Esophagus muscularis mucosa (tissue), 4 donors: Measurements from ENCODE around the gene ATG9A. TPM values are rescaled to one million over a fixed set of nuclear protein-coding genes. Genes with fewer than 3 reads are reported as not detected.

ENCODE experiments used
- DNase-seq: peaks from one replicate; pipeline ENCODE4 v3.0.0-alpha.2; 2017; ENCODE audit errors: extremely low spot score
- H3K27ac ChIP-seq, 4 donors: fragments of 200-600 bp; sonication (generic); replicated peaks in 1 of 4; 1 replicate in 3 of 4; 2 replicates in 1 of 4; pipeline ENCODE4 v1.5.1; 2016 to 2019; ENCODE audit warnings: mild to moderate bottlenecking in 1 of 4
- H3K27me3 ChIP-seq, 4 donors: fragments of 200-600 bp; sonication (generic); one replicate each; pipeline versions ENCODE4 v1.5.1 to v1.6.0; 2016 to 2019
- H3K36me3 ChIP-seq, 4 donors: fragments of 200-600 bp; sonication (generic); one replicate each; pipeline ENCODE4 v1.5.1; 2016 to 2019
- H3K4me1 ChIP-seq, 4 donors: fragments of 200-600 bp; sonication (generic); one replicate each; pipeline ENCODE4 v1.5.1; 2016 to 2019
- H3K4me3 ChIP-seq, 4 donors: fragments of 200-600 bp; sonication (generic); 1 replicate in 2 of 4; 2 replicates in 2 of 4; pipeline ENCODE4 v1.5.1; 2016 to 2019; ENCODE audit warnings: mild to moderate bottlenecking in 4 of 4, moderate library complexity in 1 of 4
- H3K9me3 ChIP-seq, 4 donors: fragments of 200-600 bp; sonication (generic); 1 replicate in 3 of 4; 2 replicates in 1 of 4; pipeline ENCODE4 v1.5.1; 2016 to 2019
- EP300 ChIP-seq: sonication (generic); formaldehyde crosslinking; IDR thresholded peaks from one replicate; pipeline ENCODE4 v1.6.1; 2017; ENCODE audit warnings: antibody characterized with exemption
- POLR2A ChIP-seq: fragments of 450-650 bp; IDR thresholded peaks from one replicate; pipeline ENCODE4 v1.6.1; 2017; ENCODE audit warnings: antibody characterized with exemption, moderate library complexity, mild to moderate bottlenecking, low read depth
- POLR2AphosphoS5 ChIP-seq, 2 donors: sonication (generic); formaldehyde crosslinking; IDR thresholded peaks; one replicate each; pipeline ENCODE4 v1.6.1; 2017; ENCODE audit warnings: antibody characterized with exemption in 2 of 2
- WGBS: methylation state at CpG from one replicate; pipeline ENCODE4 v1.1.5; 2018; 5-methylcytosine and 5-hydroxymethylcytosine counted together
- intact Hi-C: fragments of 100-400 bp; cut with DNase I; formaldehyde crosslinking; loops from one replicate; pipeline ENCODE4 v1.15.1; 2023
- total RNA-seq, 4 donors: library from RNA; depleted of rRNA; stranded (reverse); fragments of >200 nt; gene quantifications; one replicate each; pipeline versions ENCODE4 v1.1.0 to v1.2.1, GENCODE V29; 2016
- TF ChIP-seq, protein P1 (sequence below), 3 experiments: fragments of 200-600 bp in 2 of 3; fragments of 450-650 bp in 1 of 3; sonication (generic) in 2 of 3; IDR thresholded peaks; one replicate each; pipeline ENCODE4 v1.5.1; 2017 to 2019; ENCODE audit warnings: antibody characterized with exemption in 3 of 3, mild to moderate bottlenecking in 2 of 3, moderate library complexity in 1 of 3

ATG9A gene
- total RNA-seq, 4 donors from 2014 or later = 41.5 to 75.3 (median 56.2) TPM

DNA sequence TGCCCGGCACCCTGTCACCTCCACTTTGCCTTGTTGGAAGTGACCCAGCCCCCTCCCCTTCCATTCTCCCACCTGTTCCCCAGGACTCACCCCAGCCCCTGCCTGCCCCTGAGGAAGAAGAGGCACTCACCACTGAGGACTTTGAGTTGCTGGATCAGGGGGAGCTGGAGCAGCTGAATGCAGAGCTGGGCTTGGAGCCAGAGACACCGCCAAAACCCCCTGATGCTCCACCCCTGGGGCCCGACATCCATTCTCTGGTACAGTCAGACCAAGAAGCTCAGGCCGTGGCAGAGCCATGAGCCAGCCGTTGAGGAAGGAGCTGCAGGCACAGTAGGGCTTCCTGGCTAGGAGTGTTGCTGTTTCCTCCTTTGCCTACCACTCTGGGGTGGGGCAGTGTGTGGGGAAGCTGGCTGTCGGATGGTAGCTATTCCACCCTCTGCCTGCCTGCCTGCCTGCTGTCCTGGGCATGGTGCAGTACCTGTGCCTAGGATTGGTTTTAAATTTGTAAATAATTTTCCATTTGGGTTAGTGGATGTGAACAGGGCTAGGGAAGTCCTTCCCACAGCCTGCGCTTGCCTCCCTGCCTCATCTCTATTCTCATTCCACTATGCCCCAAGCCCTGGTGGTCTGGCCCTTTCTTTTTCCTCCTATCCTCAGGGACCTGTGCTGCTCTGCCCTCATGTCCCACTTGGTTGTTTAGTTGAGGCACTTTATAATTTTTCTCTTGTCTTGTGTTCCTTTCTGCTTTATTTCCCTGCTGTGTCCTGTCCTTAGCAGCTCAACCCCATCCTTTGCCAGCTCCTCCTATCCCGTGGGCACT lies 46.9 kb downstream of the ATG9A start:
- Histone ChIP-seq H3K36me3 (peaks cover 49 to 62% (median 54%) of the 10 kb centered on the region in 4 donors), H3K27me3 (no peaks in the 10 kb centered on the region), H3K9me3 (no peaks in the 10 kb centered on the region), H3K4me1 (peaks cover 12 to 27% (median 17%) of the 10 kb centered on the region in 4 donors), H3K27ac (no peak overlapping the region), H3K4me3 (no peak overlapping the region)
- WGBS = 67% methylated on average over 4 of the region's 8 CpGs
- TF ChIP-seq EP300 = no peak
- TF ChIP-seq POLR2A = no peak
- TF ChIP-seq POLR2AphosphoS5 (IDR thresholded peaks at IDR 0.05) = no peak
- TF ChIP-seq, protein P1, sequence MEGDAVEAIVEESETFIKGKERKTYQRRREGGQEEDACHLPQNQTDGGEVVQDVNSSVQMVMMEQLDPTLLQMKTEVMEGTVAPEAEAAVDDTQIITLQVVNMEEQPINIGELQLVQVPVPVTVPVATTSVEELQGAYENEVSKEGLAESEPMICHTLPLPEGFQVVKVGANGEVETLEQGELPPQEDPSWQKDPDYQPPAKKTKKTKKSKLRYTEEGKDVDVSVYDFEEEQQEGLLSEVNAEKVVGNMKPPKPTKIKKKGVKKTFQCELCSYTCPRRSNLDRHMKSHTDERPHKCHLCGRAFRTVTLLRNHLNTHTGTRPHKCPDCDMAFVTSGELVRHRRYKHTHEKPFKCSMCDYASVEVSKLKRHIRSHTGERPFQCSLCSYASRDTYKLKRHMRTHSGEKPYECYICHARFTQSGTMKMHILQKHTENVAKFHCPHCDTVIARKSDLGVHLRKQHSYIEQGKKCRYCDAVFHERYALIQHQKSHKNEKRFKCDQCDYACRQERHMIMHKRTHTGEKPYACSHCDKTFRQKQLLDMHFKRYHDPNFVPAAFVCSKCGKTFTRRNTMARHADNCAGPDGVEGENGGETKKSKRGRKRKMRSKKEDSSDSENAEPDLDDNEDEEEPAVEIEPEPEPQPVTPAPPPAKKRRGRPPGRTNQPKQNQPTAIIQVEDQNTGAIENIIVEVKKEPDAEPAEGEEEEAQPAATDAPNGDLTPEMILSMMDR (IDR thresholded peaks at IDR 0.05) = no peak
- intact Hi-C loops = no loop called here
- peak; percentile 64 for DNase-seq

DNA sequence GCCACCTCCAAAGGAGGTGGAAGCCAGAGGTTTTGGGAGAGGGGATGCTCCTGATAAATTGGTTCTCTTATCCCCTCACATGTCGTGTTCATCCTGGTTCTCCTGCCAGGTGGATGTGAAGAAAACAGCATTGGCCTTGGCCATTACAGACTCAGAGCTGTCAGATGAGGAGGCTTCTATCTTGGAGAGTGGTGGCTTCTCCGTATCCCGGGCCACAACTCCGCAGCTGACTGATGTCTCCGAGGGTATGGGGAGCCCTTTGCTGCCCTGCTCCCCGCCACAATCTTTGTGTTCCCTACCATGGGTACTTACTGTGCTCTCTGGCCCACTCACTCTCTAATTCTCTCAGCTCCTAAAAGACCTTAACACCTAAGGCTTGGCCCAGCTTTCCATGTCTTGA lies 47.9 kb downstream of the ATG9A start:
- no peaks in the 10 kb centered on the region for H3K27me3 ChIP-seq
- H3K4me3 ChIP-seq = no peak overlapping the region
- no peak overlapping the region for H3K27ac ChIP-seq
- 83% methylated on average over 6 of the region's 6 CpGs for WGBS
- H3K4me1 ChIP-seq = peaks cover 12 to 27% (median 17%) of the 10 kb centered on the region in 4 donors
- TF ChIP-seq POLR2A = no peak
- no peak for TF ChIP-seq EP300
- TF ChIP-seq, protein P1 (IDR thresholded peaks at IDR 0.05) = no peak
- no peak for TF ChIP-seq POLR2AphosphoS5 (IDR thresholded peaks at IDR 0.05)
- DNase-seq = peak; percentile 31
- intact Hi-C loops = no loop called here
- H3K9me3 ChIP-seq = no peaks in the 10 kb centered on the region
- peaks cover 49 to 62% (median 54%) of the 10 kb centered on the region in 4 donors for H3K36me3 ChIP-seq

DNA sequence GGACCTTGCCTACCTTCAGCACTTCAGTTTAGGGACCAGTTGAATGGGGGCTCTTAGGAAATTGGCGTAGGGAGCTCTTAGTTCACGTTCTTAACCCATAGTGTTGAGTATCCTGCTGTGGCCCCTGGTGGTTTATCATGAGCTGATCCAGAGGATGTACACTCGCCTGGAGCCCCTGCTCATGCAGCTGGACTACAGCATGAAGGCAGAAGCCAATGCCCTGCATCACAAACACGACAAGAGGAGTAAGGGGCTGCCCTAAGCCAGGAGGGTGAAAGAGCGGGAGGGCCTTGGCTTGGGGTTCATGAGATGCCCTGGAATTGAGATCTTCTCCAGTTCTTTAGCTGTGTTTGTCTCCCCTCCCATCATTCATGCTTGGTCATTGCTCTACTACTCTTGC lies 48.5 kb downstream of the ATG9A start:
- TF ChIP-seq POLR2AphosphoS5 (IDR thresholded peaks at IDR 0.05) = no peak
- no peak for TF ChIP-seq POLR2A
- TF ChIP-seq, protein P1 (IDR thresholded peaks at IDR 0.05) = no peak
- TF ChIP-seq EP300 = no peak
- intact Hi-C loops = no loop called here
- H3K9me3 ChIP-seq = no peaks in the 10 kb centered on the region
- H3K36me3 ChIP-seq = peaks cover 49 to 62% (median 54%) of the 10 kb centered on the region in 4 donors
- H3K4me1 ChIP-seq = peaks cover 12 to 31% (median 19%) of the 10 kb centered on the region in 4 donors
- peak; percentile 37 for DNase-seq
- H3K27ac ChIP-seq = no peak overlapping the region
- no peak overlapping the region for H3K4me3 ChIP-seq
- no peaks in the 10 kb centered on the region for H3K27me3 ChIP-seq
- WGBS = 91% methylated on average over 5 of the region's 5 CpGs

DNA sequence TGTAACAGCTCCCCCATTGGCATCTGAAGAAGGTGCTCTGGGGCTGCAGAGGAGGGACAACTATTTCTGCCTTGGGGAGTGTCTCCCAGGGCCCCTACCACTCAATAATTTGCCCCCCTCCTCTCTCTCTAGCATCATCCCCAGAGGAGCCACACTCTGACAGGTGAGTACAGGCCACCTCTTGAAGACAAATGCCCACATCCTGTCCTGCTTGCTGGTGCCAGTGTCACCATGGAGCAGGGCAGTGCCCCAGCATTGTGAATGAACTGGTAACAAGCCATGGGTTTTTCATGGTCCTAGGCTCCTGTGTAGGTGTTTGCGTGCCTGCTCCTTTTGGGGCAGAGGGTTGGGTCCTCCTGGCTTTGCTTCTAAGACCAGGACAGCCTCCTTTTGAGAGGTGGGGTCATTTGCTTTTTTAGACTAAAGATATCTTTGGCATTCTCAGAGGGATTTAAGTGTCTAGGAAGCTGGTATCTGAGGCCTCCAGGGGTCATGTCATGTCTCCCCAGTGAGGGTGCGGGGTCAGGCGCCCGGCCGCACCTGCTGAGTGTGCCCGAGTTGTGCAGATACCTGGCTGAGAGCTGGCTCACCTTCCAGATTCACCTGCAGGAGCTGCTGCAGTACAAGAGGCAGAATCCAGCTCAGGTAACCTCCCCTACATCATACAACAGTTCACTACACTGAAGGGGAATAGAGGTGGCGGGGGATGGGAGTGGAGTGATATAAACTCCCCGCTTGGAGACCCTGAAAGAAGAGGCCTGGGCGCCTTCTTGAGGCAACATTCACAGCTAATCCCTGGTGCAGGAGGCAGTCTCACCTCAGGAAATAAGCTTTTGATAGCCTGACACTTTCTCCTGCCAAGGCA lies 49.6 kb downstream of the ATG9A start:
- TF ChIP-seq EP300 = no peak
- TF ChIP-seq, protein P1 (IDR thresholded peaks at IDR 0.05) = no peak
- no peak for TF ChIP-seq POLR2AphosphoS5 (IDR thresholded peaks at IDR 0.05)
- TF ChIP-seq POLR2A = no peak
- Histone ChIP-seq H3K4me3 (no peak overlapping the region), H3K36me3 (peaks cover 49 to 60% (median 58%) of the 10 kb centered on the region in 4 donors), H3K4me1 (peaks cover 22 to 42% (median 30%) of the 10 kb centered on the region in 4 donors), H3K9me3 (no peaks in the 10 kb centered on the region), H3K27me3 (no peaks in the 10 kb centered on the region), H3K27ac (no peak overlapping the region)
- WGBS = 97% methylated on average over 8 of the region's 9 CpGs
- intact Hi-C loops = loop anchor here (2.0 to 10.0 kb wide), 2 partner anchors 27 to 205 kb away; partner anchors contain the start of genes DNPEP and ZFAND2B
- DNase-seq = peak; percentile 37
